Lower lobe of right lung (tissue), 2 donors: ENCODE results near the gene DBF4B. TPM values are rescaled to one million over a fixed set of nuclear protein-coding genes. Genes with fewer than 3 reads are reported as not detected.

ENCODE experiments used
- ATAC-seq, 2 donors: fragments of 200-7000 bp; cut with Tn5 transposase; one replicate each; pipeline ENCODE4 v1.9.1; 2020 to 2022; ENCODE audit warnings: mild to moderate bottlenecking in 2 of 2, moderate library complexity in 2 of 2
- DNase-seq: peaks from one replicate; pipeline ENCODE4 v3.0.0-alpha.2; 2020
- H3K27ac ChIP-seq: fragments of 200-600 bp; one replicate; pipeline ENCODE4 v1.8.0; 2022
- H3K27me3 ChIP-seq: fragments of 200-600 bp; one replicate; pipeline ENCODE4 v1.8.0; 2022; ENCODE audit warnings: low read depth
- H3K36me3 ChIP-seq: fragments of 200-600 bp; one replicate; pipeline ENCODE4 v1.8.0; 2022; ENCODE audit warnings: mild to moderate bottlenecking
- H3K4me1 ChIP-seq: fragments of 200-600 bp; one replicate; pipeline ENCODE4 v1.8.0; 2022
- H3K4me3 ChIP-seq: fragments of 200-600 bp; one replicate; pipeline ENCODE4 v1.8.0; 2022; ENCODE audit warnings: mild to moderate bottlenecking
- H3K9me3 ChIP-seq: fragments of 200-600 bp; one replicate; pipeline ENCODE4 v1.8.0; 2022
- intact Hi-C: fragments of 100-400 bp; cut with DNase I; formaldehyde crosslinking; loops from one replicate; pipeline ENCODE4 v1.11.0; 2022
- total RNA-seq: library from RNA; stranded (reverse); fragmentation: NEBNext Ultra II Directional; extraction: Animal tissue kit (Norgen Biotek cat#: 25700); gene quantifications from one replicate; pipeline ENCODE4 v1.2.1, GENCODE V29; 2021
- TF ChIP-seq, protein P1 (sequence below): fragments of 200-600 bp; IDR thresholded peaks from one replicate; pipeline ENCODE4 v1.8.0; 2022; ENCODE audit warnings: antibody characterized with exemption, mild to moderate bottlenecking
- donor health status: DM: no; HTN: yes; CAD: no; lungs with severe emphysema.

DBF4B gene
- total RNA-seq, 1 donor from 2014 or later = 6.8 TPM

DNA sequence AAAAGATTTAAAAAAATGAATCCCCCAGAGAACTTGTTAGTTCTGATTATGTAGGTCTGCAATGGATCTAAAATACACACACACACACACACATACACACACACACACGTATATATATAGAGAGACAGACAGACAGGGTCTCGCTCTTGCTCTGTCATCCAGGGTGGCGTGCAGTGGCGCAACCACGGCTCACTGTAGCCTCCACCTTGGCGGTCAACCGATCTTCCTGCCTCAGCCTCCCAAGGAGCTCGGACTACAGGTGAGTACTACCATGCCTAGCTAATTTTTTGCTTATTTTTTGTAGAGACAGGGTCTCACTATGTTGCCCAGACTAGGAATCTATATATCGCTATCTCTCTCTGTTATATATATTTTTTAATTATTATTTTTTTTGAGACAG is 88.3 kb downstream of the DBF4B start:
- no peak overlapping the region for H3K4me3 ChIP-seq
- no peaks in the 10 kb centered on the region for H3K27me3 ChIP-seq
- TF ChIP-seq, protein P1, sequence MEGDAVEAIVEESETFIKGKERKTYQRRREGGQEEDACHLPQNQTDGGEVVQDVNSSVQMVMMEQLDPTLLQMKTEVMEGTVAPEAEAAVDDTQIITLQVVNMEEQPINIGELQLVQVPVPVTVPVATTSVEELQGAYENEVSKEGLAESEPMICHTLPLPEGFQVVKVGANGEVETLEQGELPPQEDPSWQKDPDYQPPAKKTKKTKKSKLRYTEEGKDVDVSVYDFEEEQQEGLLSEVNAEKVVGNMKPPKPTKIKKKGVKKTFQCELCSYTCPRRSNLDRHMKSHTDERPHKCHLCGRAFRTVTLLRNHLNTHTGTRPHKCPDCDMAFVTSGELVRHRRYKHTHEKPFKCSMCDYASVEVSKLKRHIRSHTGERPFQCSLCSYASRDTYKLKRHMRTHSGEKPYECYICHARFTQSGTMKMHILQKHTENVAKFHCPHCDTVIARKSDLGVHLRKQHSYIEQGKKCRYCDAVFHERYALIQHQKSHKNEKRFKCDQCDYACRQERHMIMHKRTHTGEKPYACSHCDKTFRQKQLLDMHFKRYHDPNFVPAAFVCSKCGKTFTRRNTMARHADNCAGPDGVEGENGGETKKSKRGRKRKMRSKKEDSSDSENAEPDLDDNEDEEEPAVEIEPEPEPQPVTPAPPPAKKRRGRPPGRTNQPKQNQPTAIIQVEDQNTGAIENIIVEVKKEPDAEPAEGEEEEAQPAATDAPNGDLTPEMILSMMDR = no peak
- ATAC-seq = no peak
- no peak for DNase-seq
- H3K9me3 ChIP-seq = no peaks in the 10 kb centered on the region
- intact Hi-C loops = no loop called here
- no peaks in the 10 kb centered on the region for H3K36me3 ChIP-seq
- H3K27ac ChIP-seq = no peak overlapping the region
- peaks cover 16% of the 10 kb centered on the region for H3K4me1 ChIP-seq

DNA sequence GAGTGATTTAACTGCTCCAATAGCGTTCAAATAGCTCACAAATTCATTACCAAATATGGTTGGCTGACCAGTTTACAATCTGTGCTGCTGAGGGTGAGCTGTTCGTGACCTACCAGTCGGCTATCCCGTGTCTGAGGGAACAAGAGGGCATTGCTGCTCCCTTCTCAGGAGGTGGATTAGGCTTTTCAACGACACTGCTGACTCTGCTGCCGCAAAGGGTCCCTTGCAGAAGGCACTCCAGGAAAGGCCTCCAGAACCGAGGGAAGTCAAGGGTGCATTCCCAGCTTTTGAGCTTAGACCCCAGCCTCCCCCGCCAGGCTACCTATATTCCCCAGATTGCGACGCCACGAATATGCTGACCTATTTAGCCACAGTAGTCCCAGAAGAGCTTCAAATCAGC is 89.3 kb downstream of the DBF4B start:
- TF ChIP-seq, protein P1 = no peak
- Histone ChIP-seq H3K27ac (no peak overlapping the region), H3K4me3 (no peak overlapping the region), H3K27me3 (no peaks in the 10 kb centered on the region), H3K9me3 (no peaks in the 10 kb centered on the region), H3K36me3 (no peaks in the 10 kb centered on the region), H3K4me1 (peaks cover 16% of the 10 kb centered on the region)
- intact Hi-C loops = no loop called here
- no peak for DNase-seq
- no peak for ATAC-seq

DNA sequence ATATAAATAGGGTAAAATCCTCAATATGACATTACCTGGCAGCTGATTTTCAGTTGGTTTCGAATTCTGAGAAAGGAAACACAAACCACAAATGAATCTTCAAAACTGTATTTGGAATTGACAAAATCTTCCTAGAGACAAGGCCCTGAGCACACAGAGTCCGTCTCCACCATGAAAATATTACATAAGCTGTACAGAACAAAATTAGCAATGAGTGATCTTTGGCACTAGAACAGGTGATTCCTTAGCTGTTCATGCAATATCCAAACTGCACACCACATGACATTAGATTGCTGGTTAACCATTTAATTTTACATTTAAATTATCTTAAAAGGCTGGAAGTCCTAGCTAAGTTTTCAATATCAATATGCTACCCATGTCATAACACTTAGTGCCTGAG is 89.9 kb downstream of the DBF4B start:
- DNase-seq = no peak
- no peak overlapping the region for H3K27ac ChIP-seq
- intact Hi-C loops = no loop called here
- TF ChIP-seq, protein P1 = no peak
- H3K9me3 ChIP-seq = no peaks in the 10 kb centered on the region
- H3K4me3 ChIP-seq = no peak overlapping the region
- H3K27me3 ChIP-seq = no peaks in the 10 kb centered on the region
- no peak for ATAC-seq
- peaks cover 16% of the 10 kb centered on the region for H3K4me1 ChIP-seq
- H3K36me3 ChIP-seq = no peaks in the 10 kb centered on the region

Other genes with a start within 250 kb of the DBF4B start
- 48.3 TPM for gene GPATCH8, start 205.3 kb upstream of the DBF4B start, total RNA-seq
- 7.4 TPM for gene FZD2, start 151.2 kb upstream of the DBF4B start, total RNA-seq
- gene MEIOC, start 52.2 kb upstream of the DBF4B start, total RNA-seq = not detected
- gene CCDC43, start 18.9 kb upstream of the DBF4B start, total RNA-seq = 18.4 TPM
- 0.41 TPM for gene ADAM11, start 50.3 kb downstream of the DBF4B start, total RNA-seq
- 18.4 TPM for gene GJC1, start 121.6 kb downstream of the DBF4B start, total RNA-seq
- gene HIGD1B, start 139.2 kb downstream of the DBF4B start, total RNA-seq = 22.3 TPM
- 108 TPM for gene EFTUD2, start 190.8 kb downstream of the DBF4B start, total RNA-seq
- not detected for gene GFAP, start 206.8 kb downstream of the DBF4B start, total RNA-seq
- 0.89 TPM for gene KIF18B, start 239.1 kb downstream of the DBF4B start, total RNA-seq